ENCODE results near the gene FGFR1OP2.

GRCh38 chr12:27003421-27004381 lies 65.4 kb downstream of the FGFR1OP2 start:
- TF ChIP-seq, protein P1, sequence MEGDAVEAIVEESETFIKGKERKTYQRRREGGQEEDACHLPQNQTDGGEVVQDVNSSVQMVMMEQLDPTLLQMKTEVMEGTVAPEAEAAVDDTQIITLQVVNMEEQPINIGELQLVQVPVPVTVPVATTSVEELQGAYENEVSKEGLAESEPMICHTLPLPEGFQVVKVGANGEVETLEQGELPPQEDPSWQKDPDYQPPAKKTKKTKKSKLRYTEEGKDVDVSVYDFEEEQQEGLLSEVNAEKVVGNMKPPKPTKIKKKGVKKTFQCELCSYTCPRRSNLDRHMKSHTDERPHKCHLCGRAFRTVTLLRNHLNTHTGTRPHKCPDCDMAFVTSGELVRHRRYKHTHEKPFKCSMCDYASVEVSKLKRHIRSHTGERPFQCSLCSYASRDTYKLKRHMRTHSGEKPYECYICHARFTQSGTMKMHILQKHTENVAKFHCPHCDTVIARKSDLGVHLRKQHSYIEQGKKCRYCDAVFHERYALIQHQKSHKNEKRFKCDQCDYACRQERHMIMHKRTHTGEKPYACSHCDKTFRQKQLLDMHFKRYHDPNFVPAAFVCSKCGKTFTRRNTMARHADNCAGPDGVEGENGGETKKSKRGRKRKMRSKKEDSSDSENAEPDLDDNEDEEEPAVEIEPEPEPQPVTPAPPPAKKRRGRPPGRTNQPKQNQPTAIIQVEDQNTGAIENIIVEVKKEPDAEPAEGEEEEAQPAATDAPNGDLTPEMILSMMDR (IDR thresholded peaks at IDR 0.05 in 4 of 5, conservative IDR thresholded peaks at IDR 0.05 in 1 of 5): no peak
- TF ChIP-seq POLR2A (IDR thresholded peaks at IDR 0.05): no peak

Measured in gastrocnemius medialis (tissue), 4 donors.